NT2/D1 (cell line): ENCODE measurements around the gene SLC35E2B.
"Not testable (repeated sequence)": the region's sequence is repeated elsewhere in the genome, so short reads cannot be mapped to it uniquely, and the experiment has no call there.

Source experiments
- SUZ12 ChIP-seq: IDR thresholded peaks from 2 replicates; pipeline ENCODE4 v1.6.1; 2011; ENCODE audit not compliant: insufficient read length, insufficient read depth; ENCODE audit errors: extremely low read depth
- YY1 ChIP-seq: IDR thresholded peaks from 2 replicates; pipeline ENCODE4 v1.6.1; 2011; ENCODE audit not compliant: insufficient read length, insufficient read depth
- ZNF274 ChIP-seq: IDR thresholded peaks from 2 replicates; pipeline ENCODE4 v1.6.1; 2011; ENCODE audit warnings: mild to moderate bottlenecking, low read depth, low read length

DNA sequence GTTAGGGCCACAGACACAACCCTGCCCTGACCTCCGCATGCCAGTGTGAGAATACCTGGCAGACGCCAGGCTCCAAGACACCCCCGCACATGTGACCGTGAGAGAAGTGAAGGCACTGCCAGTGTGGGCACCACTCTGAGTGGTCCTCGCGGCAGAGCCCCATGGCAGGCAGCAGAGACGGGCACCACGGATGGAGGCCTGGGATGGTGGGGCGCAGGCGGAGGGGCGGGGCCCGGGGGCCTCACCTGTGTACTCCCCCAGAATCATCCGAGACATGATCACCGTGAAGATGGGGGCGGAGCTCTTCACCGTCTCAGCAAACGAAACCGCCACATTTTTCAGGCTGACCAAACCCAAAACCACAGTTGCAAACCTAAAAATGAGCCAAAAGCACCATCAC lies 17.4 kb downstream of the SLC35E2B start:
- not testable (repeated sequence) for TF ChIP-seq YY1, ZNF274, SUZ12
